AG09309 (cell line): ENCODE measurements around the gene ATP6AP1.

Experiments
- DNase-seq: peaks from one replicate; pipeline ENCODE4 v3.0.0-alpha.2; 2010; ENCODE audit warnings: low read depth
- H3K4me3 ChIP-seq: 2 replicates; pipeline ENCODE4 v1.5.1; 2011; ENCODE audit warnings: mild to moderate bottlenecking, low read depth, low read length, moderate library complexity; ENCODE audit not compliant: control insufficient read depth
- CTCF ChIP-seq: IDR thresholded peaks from 2 replicates; pipeline ENCODE4 v1.5.1; 2011; ENCODE audit warnings: mild to moderate bottlenecking, low read depth, low read length, inconsistent platforms; ENCODE audit not compliant: insufficient read depth, control insufficient read depth; ENCODE audit errors: missing control alignments

Gene ATP6AP1

GRCh38 chrX:154450312-154450711 is 21.8 kb downstream of the ATP6AP1 start:
- no peak for DNase-seq
- no peak overlapping the region for H3K4me3 ChIP-seq
- no peak for TF ChIP-seq CTCF

- no peak for TF ChIP-seq CTCF
- H3K4me3 ChIP-seq = no peak overlapping the region
- no peak for DNase-seq
Measured at GRCh38 chrX:154452823-154453222, 24.3 kb downstream of the ATP6AP1 start.

- TF ChIP-seq CTCF = no peak
- DNase-seq = no peak
- H3K4me3 ChIP-seq = peak overlapping the region; percentile 52
Measured at GRCh38 chrX:154457491-154458115, 29.1 kb downstream of the ATP6AP1 start.

GRCh38 chrX:154458116-154458953 is 29.9 kb downstream of the ATP6AP1 start, which contains the start of gene PLXNA3:
TSS of gene PLXNA3 (plus strand) at chrX:154458281. CDS start at chrX:154460184, 1,903 bp downstream.
- peak within 1 kb of the TSS; percentile 86 for H3K4me3 ChIP-seq
- no peak for DNase-seq
- no peak for TF ChIP-seq CTCF

GRCh38 chrX:154458954-154459778 is 30.7 kb downstream of the ATP6AP1 start:
- no peak for DNase-seq
- H3K4me3 ChIP-seq = peak overlapping the region; percentile 86
- TF ChIP-seq CTCF = no peak

GRCh38 chrX:154459832-154460231 is 31.4 kb downstream of the ATP6AP1 start:
- DNase-seq = no peak
- peak overlapping the region; percentile 86 for H3K4me3 ChIP-seq
- TF ChIP-seq CTCF = no peak
